ENCODE results near the gene GSDME. TPM values are rescaled to one million over a fixed set of nuclear protein-coding genes. Genes with fewer than 3 reads are reported as not detected.

The GSDME gene
- total RNA-seq, 1 experiment from 2014 or later, result 7.6 TPM

- Histone ChIP-seq H3K79me2 (ENCODE audit: insufficient read depth, low read length) (no peaks in the 10 kb centered on the region), H3K9me2 (ENCODE audit: insufficient read depth) (no peaks in the 10 kb centered on the region), H3K9ac (ENCODE audit: low read length) (no peak overlapping the region), H3K4me1 (ENCODE audit: control insufficient read depth in 1 of 2, insufficient read depth in 2 of 2, low read length in 2 of 2) (no peaks in the 10 kb centered on the region), H3K27ac (ENCODE audit: low read depth, low read length) (no peak overlapping the region), H3K27me3 (ENCODE audit: insufficient read depth, low read length) (no peaks in the 10 kb centered on the region), H4K20me1 (ENCODE audit: insufficient read depth) (no peaks in the 10 kb centered on the region), H3K36me3 (ENCODE audit: control insufficient read depth in 1 of 2, insufficient read depth in 2 of 2, low read length in 2 of 2) (no peaks in the 10 kb centered on the region), H3K4me3 (replicated peaks in 1 of 2; ENCODE audit: low read depth in 1 of 2, low read length in 2 of 2) (no peak overlapping the region), H3K9me3 (ENCODE audit: control insufficient read depth in 1 of 2, insufficient read depth in 1 of 2, low read depth in 1 of 2, low read length in 2 of 2) (no peaks in the 10 kb centered on the region), H2AFZ (ENCODE audit: low read depth, low read length, poor library complexity, severe bottlenecking) (no peak overlapping the region), H3K4me2 (ENCODE audit: low read length) (no peak overlapping the region)
- RAD21 ChIA-PET (ENCODE audit: low non-redundant PET in 1 of 2, low total read pairs in 2 of 2, uncharacterized antibody in 2 of 2, unreplicated experiment in 2 of 2), result no interaction called here
- DNase-seq (ENCODE audit: low read depth, low spot score) (no peak), ATAC-seq (no peak)
- POLR2A ChIA-PET, result no interaction called here
- no TSS peak for BruUV-seq (replicated peaks)
- CTCF ChIA-PET, result no interaction called here
- intact Hi-C loops (cut with micrococcal nuclease), result no loop called here
- no peak for TF ChIP-seq YY1 (IDR thresholded peaks at IDR 0.05; ENCODE audit: extremely low read depth, insufficient replicate concordance, low read depth, low read length)
- TF ChIP-seq, protein P1, sequence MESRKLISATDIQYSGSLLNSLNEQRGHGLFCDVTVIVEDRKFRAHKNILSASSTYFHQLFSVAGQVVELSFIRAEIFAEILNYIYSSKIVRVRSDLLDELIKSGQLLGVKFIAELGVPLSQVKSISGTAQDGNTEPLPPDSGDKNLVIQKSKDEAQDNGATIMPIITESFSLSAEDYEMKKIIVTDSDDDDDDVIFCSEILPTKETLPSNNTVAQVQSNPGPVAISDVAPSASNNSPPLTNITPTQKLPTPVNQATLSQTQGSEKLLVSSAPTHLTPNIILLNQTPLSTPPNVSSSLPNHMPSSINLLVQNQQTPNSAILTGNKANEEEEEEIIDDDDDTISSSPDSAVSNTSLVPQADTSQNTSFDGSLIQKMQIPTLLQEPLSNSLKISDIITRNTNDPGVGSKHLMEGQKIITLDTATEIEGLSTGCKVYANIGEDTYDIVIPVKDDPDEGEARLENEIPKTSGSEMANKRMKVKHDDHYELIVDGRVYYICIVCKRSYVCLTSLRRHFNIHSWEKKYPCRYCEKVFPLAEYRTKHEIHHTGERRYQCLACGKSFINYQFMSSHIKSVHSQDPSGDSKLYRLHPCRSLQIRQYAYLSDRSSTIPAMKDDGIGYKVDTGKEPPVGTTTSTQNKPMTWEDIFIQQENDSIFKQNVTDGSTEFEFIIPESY (IDR thresholded peaks at IDR 0.05; ENCODE audit: extremely low read depth, insufficient replicate concordance, low read length), result no peak
- no peak for TF ChIP-seq CEBPB (IDR thresholded peaks at IDR 0.05; ENCODE audit: low read depth)
- no peak for TF ChIP-seq POLR2A (IDR thresholded peaks at IDR 0.05; ENCODE audit: borderline replicate concordance, extremely low read depth, insufficient read depth, insufficient read length)
- no peak for TF ChIP-seq ATF3 (IDR thresholded peaks at IDR 0.05)
- TF ChIP-seq ZFX (IDR thresholded peaks at IDR 0.05), result no peak
- TF ChIP-seq, protein P2, sequence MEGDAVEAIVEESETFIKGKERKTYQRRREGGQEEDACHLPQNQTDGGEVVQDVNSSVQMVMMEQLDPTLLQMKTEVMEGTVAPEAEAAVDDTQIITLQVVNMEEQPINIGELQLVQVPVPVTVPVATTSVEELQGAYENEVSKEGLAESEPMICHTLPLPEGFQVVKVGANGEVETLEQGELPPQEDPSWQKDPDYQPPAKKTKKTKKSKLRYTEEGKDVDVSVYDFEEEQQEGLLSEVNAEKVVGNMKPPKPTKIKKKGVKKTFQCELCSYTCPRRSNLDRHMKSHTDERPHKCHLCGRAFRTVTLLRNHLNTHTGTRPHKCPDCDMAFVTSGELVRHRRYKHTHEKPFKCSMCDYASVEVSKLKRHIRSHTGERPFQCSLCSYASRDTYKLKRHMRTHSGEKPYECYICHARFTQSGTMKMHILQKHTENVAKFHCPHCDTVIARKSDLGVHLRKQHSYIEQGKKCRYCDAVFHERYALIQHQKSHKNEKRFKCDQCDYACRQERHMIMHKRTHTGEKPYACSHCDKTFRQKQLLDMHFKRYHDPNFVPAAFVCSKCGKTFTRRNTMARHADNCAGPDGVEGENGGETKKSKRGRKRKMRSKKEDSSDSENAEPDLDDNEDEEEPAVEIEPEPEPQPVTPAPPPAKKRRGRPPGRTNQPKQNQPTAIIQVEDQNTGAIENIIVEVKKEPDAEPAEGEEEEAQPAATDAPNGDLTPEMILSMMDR (IDR thresholded peaks at IDR 0.05 in 2 of 3, conservative IDR thresholded peaks at IDR 0.05 in 1 of 3; ENCODE audit: borderline replicate concordance in 1 of 3, insufficient read depth in 1 of 3, low read depth in 2 of 3, low read length in 2 of 3), result no peak
- TF ChIP-seq EZH2 (IDR thresholded peaks at IDR 0.05), result no peak
- no peak for TF ChIP-seq JUND (IDR thresholded peaks at IDR 0.05)
- TF ChIP-seq TCF7L2 (IDR thresholded peaks at IDR 0.05; ENCODE audit: borderline replicate concordance, extremely low read depth, insufficient read depth, insufficient read length), result no peak
- no peak for TF ChIP-seq ZNF274 (IDR thresholded peaks at IDR 0.05; ENCODE audit: low read depth, low read length)
- no peak for TF ChIP-seq SP1 (IDR thresholded peaks at IDR 0.05; ENCODE audit: low read depth)
- TF ChIP-seq CBX3 (IDR thresholded peaks at IDR 0.05; ENCODE audit: low read depth), result no peak
- no peak for TF ChIP-seq RAD21 (IDR thresholded peaks at IDR 0.05; ENCODE audit: low read depth)
- TF ChIP-seq, protein P3, sequence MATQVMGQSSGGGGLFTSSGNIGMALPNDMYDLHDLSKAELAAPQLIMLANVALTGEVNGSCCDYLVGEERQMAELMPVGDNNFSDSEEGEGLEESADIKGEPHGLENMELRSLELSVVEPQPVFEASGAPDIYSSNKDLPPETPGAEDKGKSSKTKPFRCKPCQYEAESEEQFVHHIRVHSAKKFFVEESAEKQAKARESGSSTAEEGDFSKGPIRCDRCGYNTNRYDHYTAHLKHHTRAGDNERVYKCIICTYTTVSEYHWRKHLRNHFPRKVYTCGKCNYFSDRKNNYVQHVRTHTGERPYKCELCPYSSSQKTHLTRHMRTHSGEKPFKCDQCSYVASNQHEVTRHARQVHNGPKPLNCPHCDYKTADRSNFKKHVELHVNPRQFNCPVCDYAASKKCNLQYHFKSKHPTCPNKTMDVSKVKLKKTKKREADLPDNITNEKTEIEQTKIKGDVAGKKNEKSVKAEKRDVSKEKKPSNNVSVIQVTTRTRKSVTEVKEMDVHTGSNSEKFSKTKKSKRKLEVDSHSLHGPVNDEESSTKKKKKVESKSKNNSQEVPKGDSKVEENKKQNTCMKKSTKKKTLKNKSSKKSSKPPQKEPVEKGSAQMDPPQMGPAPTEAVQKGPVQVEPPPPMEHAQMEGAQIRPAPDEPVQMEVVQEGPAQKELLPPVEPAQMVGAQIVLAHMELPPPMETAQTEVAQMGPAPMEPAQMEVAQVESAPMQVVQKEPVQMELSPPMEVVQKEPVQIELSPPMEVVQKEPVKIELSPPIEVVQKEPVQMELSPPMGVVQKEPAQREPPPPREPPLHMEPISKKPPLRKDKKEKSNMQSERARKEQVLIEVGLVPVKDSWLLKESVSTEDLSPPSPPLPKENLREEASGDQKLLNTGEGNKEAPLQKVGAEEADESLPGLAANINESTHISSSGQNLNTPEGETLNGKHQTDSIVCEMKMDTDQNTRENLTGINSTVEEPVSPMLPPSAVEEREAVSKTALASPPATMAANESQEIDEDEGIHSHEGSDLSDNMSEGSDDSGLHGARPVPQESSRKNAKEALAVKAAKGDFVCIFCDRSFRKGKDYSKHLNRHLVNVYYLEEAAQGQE (IDR thresholded peaks at IDR 0.05; ENCODE audit: low read depth), result no peak
- no peak for TF ChIP-seq ELF1 (IDR thresholded peaks at IDR 0.05; ENCODE audit: borderline replicate concordance, low read depth)
- no peak for TF ChIP-seq POLR2AphosphoS5 (IDR thresholded peaks at IDR 0.05; ENCODE audit: low read depth, low read length)
- no peak for TF ChIP-seq MAX (IDR thresholded peaks at IDR 0.05)
Observed at GRCh38 chr7:24692592-24692991, 64.7 kb downstream of the GSDME start.
